GM21367 (cell line): ENCODE results near the gene ITSN2.

Source experiments
- ATAC-seq: cut with Tn5 transposase; IDR thresholded peaks from one replicate; pipeline ENCODE4 v1.9.1; 2021; ENCODE audit not compliant: unreplicated experiment

Gene ITSN2

DNA sequence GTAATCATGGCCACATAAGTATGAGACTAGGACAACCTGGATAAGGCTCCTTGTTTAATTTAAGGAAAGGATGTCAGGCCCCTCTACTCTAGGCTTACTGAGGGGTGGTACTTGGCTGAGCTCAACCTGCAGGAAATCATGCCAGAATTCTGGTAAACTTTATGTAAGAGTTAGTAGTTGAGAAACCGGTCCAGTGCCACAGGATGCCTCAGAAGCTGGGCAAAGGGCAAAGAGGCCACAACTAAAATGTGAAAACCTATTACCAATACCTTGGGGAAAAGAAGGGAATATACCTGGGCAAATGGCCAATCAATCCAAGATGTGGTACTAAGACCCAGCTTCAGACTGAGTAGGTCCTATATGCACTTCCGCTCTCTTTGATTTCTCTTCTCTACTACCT, 86.7 kb downstream of the ITSN2 start:
- no peak for ATAC-seq

DNA sequence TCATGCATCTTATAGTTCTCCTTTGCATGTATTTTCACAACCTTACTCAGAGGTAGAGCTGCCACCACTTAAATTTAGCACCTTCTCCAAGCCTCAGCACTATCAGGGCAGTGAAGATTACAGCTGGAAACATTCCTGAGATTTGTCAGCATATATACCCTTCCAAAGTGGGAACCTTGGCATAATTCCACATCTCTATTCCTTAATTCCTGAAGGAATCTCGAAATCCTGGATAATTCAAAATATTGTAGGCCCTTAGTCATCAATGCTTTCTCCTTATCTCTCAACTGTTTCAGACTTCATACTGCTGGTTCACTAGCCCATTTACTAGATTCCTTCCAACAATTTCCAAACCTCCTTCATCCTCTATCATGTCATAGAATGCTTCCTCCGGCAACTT, 87.4 kb downstream of the ITSN2 start:
- ATAC-seq, result no peak

DNA sequence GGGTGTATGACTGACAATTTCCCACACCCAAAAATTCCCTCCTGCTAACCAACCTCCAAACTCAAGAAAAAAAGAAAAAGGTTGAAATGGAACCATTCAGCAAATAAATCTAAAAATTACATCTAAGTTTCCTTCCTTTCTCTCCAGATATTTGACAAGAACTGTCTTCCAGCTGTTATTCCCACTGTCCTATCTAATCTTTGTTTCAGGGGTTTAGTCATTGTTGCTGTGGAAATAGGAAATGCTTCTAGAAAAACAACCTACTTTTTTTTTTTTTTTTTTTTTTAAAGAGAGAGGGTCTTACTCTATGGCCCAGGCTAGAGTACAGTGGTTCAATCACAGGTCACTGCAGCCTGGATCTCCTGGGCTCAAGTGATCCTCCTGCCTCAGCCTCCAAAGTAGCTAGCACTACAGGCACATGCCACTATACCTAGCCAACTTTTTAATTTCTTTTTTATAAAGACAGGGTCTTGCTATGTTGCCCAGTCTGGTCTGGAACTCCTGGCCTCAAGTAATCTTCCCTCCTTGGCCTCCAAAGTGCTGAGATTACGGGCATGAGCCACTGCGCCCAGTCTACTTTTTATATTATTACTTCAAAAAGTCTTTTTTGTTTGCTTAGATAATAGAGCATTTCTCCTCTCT, 88.1 kb downstream of the ITSN2 start:
- no peak for ATAC-seq

DNA sequence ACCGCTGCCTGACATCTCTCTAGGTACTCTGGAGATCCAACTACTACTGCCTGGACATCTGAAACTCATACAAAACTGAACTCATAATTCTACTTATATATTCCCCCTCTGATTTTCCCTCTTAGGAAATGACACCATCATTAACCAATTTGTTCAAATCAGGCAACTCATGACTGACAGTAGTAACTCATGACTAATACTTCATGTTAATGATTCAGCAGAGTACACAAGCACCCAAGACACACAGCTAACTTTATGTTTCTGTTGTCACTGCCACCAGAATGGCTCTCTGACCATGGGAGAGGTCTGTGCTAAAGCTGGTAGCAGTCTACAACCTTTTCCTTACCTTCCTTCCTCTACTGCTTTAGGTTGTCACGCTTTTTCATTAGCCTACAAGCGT, 91.1 kb downstream of the ITSN2 start:
- ATAC-seq, result no peak

DNA sequence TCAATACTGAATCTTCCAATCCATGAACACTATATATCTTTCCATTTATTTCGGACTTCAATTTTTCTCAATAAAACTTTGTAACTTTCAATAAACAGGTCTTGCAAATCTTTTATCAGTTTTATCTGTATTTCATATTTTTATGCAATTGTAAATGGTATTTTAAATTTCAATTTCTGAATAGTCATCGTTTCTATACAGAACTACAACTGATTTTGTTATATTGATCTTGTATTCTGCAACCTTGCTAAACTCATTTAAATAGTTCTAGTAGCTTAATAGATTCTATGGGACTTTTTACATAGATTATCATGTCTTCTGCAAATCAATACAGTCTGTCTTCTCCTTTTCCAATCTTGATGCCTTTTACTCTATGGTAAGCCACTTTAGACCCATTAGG, 95.1 kb downstream of the ITSN2 start:
- ATAC-seq, result no peak

DNA sequence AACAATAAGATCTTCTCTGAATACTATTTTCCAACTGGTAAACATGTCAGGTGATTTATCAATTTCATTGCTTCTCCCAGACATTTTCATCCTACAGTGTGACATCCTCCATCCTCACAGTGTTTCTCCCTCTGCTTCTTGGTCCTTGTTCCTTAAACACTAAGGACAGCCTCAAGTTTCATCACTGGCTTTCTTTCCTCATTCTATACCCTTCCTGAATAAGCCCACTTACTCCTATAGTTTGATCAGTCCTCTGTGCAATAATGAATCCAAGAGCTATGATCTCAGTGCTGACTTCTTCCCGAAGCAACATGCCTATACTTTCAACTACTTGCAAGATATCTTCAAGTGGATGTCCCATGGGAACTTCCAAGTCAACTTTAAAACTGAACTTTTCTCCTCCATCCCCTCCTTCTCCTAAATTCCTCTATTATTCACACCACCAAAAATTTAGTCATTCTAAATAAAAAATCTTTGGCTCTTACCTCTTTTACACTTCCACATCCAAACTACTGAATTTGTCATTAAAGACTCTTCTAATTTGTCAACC, 97.8 kb downstream of the ITSN2 start:
- ATAC-seq, result no peak

DNA sequence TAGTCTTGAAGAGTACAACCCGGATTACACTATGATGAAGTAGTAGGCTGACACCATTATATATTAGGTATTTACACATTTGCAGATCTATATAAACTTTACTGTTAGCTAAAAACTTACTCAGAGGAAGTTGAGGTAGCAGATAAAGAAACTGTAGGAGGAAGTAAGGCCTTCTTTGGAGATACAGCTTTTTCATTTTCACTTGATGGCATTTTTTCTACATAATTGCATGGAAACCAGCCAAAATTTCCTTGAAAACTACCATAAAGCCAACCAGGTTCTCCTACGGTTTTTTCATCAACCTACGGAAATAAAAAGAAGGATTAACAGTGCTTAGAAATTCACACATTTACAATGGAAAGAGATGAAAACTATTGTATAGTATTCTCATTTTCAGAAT, 98.9 kb downstream of the ITSN2 start:
- no peak for ATAC-seq

DNA sequence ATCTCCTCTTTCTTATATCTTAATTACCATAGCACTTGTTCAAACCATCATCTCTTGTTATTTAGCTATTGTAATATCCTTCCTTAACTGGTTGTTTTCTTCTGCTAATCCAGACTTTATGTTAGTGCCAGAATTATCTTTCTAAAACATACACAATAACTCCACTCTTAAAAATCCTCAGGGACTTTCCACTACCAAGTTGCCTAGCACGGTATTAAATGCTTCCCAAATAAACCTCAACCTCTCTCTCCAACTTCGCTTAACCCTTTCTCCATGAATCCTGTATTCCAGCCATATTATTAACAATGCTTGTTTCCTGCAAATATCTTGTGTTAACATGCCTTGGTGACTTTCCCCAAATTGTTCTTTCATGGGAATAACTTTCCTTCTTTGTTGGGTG, 101.0 kb downstream of the ITSN2 start:
- no peak for ATAC-seq

DNA sequence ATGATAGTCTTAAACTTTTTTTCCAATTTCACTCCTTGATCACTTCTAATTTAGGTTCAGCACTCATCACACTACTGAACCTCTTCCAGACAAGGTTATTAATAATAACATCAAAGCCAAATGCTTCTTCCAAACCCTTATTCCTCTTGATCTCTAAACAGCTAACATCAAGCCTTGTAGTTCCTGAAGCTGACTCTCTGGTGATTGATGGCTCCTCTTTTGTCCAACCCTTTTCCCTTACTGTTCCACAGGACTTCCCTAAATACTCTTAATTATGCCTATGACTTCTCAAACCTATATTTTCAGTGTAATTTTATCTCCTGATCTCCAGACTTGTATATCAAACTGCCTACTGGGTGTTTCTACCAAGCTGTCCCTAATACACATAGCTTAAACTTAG, 101.6 kb downstream of the ITSN2 start:
- no peak for ATAC-seq

DNA sequence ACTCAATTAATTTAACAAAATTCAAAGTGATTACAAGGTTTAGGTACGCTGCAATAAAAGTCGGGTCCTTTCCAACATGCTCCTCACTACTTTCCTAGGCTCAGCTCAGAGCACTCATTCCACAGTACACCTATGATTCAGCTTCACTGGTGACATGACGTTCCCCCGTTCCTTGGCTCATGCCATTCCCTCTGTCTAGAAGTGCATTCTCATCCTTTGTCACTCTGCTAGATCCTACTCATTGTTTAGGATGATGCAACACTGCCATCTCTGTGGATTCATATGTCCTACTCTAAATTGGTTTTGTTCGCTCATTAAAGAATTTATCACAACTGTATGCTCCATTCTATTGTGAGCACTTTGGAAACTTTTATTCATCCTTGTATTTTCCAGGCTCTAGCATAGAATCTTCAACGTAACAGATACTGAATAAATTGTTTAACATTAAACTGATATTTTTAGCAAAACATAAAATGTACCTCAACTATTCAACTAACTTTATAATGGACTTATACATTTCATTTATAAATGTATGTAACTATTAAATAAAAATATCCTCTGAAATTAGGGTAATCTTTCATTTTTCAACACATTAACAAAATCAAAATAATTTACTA, 106.9 kb downstream of the ITSN2 start:
- no peak for ATAC-seq

DNA sequence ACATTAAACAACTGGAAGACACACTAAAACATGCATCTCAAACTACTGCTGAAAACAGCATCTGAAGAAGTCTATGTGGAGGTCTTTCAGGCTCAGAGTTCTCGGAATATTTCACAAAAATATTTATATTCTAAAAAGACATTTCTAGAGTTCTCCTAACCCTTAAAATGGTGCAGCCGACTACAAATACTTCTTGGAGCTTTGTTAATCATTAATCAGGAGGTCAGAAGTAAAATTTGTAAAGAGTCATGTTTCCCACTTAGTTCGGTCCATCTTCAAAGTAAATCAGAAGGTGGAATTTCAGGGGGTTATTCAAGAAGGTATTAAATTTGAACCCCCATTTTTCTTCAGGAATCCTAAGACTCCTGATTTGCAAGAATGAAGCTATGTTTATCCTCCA, 112.7 kb downstream of the ITSN2 start:
- ATAC-seq, result no peak

DNA sequence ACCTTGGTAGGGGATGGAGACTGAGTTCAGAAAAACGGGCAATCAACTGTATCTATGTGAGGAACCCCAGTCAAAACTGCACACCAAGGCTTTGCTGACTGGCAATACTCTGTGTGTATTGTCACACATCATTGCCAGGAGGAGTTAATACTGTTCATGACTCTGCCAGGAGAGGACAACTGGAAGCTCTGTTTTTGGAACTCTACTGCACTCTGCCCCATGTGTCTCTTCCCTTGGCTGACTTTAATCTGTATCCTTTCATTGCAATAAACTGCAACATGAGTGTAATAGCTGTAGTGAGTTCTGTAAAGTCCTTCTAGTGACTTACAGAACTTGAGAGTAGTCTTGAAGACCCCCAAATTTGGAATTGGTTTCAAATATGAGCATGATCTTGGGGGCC, 113.2 kb downstream of the ITSN2 start:
- ATAC-seq, result no peak

DNA sequence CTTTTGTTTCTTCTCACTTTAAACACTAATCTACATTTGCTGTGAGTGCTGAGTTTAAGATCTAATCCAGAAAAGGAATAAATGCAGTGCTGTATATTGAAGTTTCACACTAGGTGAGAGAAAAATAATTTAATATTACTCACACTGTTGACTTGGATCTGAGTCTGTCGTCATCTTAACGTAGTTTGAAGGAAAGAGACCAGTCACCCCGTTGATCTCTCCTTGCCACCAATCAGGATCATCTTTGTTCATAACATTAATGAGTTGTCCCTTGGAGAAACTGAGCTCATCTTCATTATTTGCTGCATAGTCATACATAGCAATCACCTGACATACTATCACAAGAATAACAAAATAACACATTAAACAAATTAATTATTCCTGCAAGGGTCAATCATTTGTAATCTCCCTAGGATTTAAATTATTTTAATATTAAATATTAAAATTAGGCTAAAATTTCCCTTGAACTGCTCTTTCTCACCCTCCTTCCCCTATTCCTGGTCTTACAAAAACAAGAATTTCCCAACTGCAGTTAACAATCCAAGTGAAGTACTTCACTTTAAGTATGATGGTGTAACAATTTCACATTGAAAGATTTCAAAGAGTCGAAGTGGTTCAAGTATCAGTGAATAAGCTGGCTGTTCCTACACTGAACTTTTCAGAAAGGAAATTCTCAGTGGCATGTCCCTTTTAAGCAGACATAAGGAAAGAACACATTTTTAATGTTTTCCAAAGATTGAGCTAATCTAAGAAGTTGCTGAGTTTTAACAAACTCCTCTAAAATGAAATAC, 114.2 kb downstream of the ITSN2 start:
- ATAC-seq, result no peak

DNA sequence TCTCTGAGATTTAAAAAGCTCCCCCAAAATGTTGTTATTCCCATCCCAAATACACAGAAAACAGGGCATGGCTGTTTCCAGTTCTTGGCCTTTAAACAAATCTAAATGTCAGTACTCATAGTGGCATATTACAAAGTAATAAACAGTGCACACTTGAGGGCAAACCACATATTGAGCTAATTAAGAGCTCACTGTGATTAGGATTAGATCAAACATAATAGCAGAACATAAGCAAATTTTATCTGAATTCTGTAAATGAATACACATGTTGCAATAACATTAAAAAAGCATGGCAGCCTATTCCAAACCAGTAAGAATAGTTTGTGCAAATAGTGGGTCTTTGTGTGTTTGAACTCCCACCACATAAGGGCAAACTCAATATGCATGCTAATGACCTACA, 118.8 kb downstream of the ITSN2 start:
- ATAC-seq, result no peak

DNA sequence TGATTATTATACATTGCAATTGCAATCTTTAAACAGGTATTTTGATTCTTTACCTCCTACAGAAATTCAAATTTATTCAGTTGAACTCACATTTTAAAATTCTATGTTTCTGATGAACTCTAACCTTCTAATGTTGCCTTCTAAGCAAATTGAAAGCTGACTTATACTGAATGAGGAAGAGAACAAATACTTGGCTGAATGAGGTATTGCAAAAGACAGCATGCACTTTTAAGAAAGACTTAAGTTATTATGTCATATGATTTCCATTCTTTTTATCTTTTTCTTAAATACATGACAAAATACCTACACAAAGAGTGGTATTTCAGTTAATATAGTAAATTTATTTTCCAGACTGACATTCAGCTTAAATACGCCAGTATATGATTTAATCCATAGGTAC, 120.8 kb downstream of the ITSN2 start:
- ATAC-seq, result no peak

DNA sequence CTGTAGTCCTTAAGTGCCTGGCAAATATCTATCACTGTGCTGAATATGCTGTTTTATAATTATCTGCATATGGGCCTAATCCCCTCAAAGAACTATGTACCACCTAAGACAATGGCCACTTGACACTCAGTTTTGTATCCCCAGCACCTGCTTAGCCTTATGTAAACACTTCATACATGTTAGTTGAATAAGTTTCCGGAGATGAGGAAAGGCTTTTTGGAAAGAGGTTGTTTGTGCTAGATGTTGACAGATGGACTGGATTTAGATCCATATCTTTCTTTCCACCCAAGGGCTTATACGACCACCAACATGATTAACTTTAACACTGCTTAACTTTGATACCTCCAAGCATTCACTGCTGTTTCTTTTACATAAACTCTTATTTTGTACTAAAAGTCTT, 122.2 kb downstream of the ITSN2 start:
- no peak for ATAC-seq

DNA sequence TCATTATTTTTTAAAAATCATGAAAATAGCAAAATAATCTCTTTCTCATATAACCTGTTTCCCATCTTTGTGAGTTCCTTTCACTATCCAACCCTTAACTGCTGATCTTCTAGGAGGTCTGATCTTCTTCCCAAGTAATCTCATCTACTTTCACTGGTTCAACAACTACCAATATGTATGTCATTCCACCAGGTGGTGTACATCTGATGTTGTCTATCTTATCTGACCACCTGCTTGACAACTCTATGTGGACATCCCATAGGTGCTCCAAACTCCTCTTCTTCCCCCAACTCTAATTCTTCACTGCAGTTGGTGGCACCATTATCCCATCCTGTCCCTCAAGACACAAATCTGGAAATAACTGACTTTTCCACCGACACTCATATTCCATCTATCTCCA, 123.0 kb downstream of the ITSN2 start:
- ATAC-seq, result no peak

DNA sequence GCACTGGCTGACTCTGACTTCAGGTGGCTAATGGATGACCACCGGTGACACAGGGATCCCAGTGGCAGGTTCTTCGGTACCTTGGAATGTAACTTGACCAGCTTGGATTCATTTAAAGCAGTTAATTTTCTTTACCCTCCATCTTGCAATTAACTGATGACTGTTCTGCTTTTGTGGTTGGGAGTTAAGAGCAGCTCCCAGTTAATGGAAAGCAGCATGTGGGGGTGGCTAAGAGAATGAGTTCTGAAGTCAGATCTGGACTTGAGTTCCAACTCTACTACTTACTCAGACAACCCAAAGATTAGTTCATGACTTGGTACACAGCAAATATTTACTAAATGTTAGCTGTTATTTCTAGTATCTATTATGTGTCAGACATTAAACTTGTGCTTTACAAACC, 127.0 kb downstream of the ITSN2 start:
- ATAC-seq, result no peak

DNA sequence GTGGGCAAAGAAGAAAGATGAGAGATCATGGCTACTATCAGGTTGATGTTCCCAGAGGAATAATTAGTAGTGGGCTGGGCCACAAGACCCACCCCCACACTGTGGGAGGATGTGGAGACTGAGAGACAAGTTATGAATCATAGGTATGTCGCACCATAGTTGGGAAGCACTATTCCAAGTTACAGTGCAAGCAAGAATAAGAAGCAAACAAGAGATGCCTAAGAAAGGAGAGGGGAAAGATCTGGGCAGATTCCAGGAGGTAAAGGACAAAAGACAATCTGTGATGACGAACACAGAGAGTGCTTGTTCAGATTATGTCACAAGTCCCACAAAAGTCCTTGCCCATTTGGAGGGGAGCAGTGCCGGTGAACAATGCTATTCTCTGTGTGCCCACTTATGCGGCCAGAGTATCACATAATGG, 128.9 kb downstream of the ITSN2 start:
- ATAC-seq, result no peak

DNA sequence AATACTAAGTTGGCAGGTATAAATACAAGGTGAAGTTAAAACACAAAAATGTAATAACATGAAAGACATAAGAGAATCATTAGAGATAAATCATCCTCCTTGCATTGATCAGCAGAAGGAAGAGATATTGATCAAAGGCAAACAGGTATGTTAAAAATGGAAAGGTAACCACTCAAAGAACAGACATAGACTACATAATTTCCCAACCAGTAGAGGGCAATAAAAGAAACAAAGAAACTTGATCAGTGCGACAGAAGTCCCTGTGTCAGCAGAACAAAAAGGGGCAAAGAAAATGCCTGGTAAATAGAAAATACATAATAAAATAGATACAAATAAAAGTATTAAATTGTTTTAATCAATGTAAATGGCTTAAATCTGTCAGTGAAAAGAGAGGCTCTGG, 131.9 kb downstream of the ITSN2 start:
- no peak for ATAC-seq

DNA sequence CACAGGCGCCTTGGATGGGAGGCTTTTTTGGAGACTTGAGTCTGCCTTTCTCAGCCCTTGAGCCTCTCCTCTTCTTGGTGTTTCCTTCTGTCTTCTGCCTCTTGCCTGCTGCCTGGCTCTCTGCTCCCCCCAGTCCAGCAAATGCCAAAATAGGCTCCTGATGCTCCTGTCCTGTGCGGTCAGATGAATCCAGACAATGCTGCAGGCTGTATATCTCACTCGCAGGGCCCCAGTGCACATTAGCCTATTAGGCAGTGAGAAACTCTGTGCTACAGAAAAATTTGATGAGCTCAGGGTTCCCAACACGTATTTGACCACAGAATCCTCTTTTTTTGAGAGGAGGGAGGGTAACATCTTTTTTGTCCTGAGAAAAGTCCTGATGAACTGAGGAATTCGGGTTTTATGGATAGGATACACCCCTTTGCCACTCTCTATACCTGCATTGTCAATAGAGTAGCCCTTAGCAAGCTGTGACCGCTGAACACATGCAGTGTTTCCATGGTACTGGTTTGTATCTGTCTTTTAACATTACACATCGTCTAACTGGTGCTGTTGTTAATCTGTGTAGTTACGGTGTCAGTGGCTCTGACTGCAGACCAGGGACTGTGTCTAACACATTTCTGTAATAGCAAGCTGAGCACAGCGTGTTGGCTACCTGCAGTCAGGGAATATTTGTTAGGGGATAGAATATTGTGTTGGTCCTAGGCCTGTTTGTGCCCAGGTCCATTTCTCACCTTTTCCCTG, 134.7 kb downstream of the ITSN2 start:
- no peak for ATAC-seq
